ENCODE measurements around the gene PTGER3. TPM values are rescaled to one million over a fixed set of nuclear protein-coding genes. Genes with fewer than 3 reads are reported as not detected.
"Not testable (repeated sequence)": the region's sequence is repeated elsewhere in the genome, so short reads cannot be mapped to it uniquely, and the experiment has no call there.

The PTGER3 gene
- polyA plus RNA-seq, 3 donors = 0.29 TPM; not detected in 2

DNA sequence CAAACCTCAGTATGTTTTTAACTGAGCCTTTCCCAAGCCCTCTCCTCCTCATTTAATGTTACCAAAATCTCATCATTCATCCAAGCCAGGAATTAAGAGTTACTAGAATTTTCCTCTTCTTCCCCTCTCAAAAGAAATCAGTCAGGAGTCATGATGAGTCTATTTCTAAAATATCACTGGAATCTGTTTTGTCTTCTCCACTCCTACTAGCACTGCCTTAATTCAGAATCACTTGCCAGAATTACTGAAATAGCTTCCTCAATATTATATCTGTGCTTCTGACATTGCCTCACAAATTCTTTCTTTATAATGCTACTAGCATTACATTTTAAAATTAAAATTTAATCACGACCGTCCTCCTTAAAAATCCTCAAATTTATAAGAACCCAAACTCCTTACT lies 106.1 kb downstream of the PTGER3 start:
- Histone ChIP-seq H4K20me1 (ENCODE audit: insufficient read depth, low read length) (no peaks in the 10 kb centered on the region), H3K9ac (ENCODE audit: insufficient read depth, low read length, poor library complexity, severe bottlenecking) (no peak overlapping the region), H3K27ac (ENCODE audit: low read depth in 1 of 2, low read length in 2 of 2) (no peak overlapping the region), H3K27me3 (ENCODE audit: control insufficient read depth in 2 of 2, insufficient read depth in 2 of 2, low read length in 2 of 2) (no peaks in the 10 kb centered on the region), H3K4me3 (replicated peaks in 1 of 3; ENCODE audit: low read depth in 2 of 3, low read length in 3 of 3) (no peak overlapping the region), H3K36me3 (replicated peaks in 1 of 2; ENCODE audit: control insufficient read depth in 1 of 2, insufficient read depth in 2 of 2, low read length in 2 of 2) (no peaks in the 10 kb centered on the region), H2AFZ (ENCODE audit: insufficient read depth, low read depth, low read length, poor library complexity, severe bottlenecking) (no peak overlapping the region), H3K79me2 (ENCODE audit: insufficient read depth, low read length) (no peaks in the 10 kb centered on the region), H3K4me2 (replicated peaks; ENCODE audit: extremely low read depth, low read length, poor library complexity, severe bottlenecking) (no peak overlapping the region), H3K9me3 (replicated peaks in 1 of 2; ENCODE audit: control insufficient read depth in 1 of 2, insufficient read depth in 1 of 2, low read length in 2 of 2) (peaks cover 19 to 27% of the 10 kb centered on the region in 2 donors), H3K4me1 (ENCODE audit: control insufficient read depth in 1 of 2, insufficient read depth in 2 of 2, low read length in 2 of 2) (no peaks in the 10 kb centered on the region)
- Mint-ChIP-seq H3K27ac (peak overlapping the region in 1 of 7 donors; percentile 28), H3K9me3 (peaks cover 16 to 33% (median 28%) of the 10 kb centered on the region in 7 donors), H3K4me3 (no peak overlapping the region), H3K36me3 (peaks cover 0 to 10% of the 10 kb centered on the region in 2 donors), H3K27me3 (ENCODE audit: low read depth in 3 of 3) (no peaks in the 10 kb centered on the region), H3K4me1 (no peaks in the 10 kb centered on the region)
- DNase-seq = no peak
- intact Hi-C loops (cut with micrococcal nuclease) = no loop called here
- WGBS (ENCODE audit: insufficient coverage) = no CpG with 5 or more reads among the region's 2 CpGs
- TF ChIP-seq, protein P1, sequence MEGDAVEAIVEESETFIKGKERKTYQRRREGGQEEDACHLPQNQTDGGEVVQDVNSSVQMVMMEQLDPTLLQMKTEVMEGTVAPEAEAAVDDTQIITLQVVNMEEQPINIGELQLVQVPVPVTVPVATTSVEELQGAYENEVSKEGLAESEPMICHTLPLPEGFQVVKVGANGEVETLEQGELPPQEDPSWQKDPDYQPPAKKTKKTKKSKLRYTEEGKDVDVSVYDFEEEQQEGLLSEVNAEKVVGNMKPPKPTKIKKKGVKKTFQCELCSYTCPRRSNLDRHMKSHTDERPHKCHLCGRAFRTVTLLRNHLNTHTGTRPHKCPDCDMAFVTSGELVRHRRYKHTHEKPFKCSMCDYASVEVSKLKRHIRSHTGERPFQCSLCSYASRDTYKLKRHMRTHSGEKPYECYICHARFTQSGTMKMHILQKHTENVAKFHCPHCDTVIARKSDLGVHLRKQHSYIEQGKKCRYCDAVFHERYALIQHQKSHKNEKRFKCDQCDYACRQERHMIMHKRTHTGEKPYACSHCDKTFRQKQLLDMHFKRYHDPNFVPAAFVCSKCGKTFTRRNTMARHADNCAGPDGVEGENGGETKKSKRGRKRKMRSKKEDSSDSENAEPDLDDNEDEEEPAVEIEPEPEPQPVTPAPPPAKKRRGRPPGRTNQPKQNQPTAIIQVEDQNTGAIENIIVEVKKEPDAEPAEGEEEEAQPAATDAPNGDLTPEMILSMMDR (IDR thresholded peaks at IDR 0.05) = no peak

- Mint-ChIP-seq H3K27ac (peak overlapping the region in 1 of 7 donors; percentile 5), H3K36me3 (peaks cover 0 to 10% of the 10 kb centered on the region in 2 donors), H3K9me3 (peaks cover 16 to 28% (median 25%) of the 10 kb centered on the region in 7 donors)
- H3K4me3 ChIP-seq (replicated peaks in 1 of 3; ENCODE audit: low read depth in 2 of 3, low read length in 3 of 3); H3K4me2 ChIP-seq (replicated peaks; ENCODE audit: extremely low read depth, low read length, poor library complexity, severe bottlenecking); H4K20me1 ChIP-seq (ENCODE audit: insufficient read depth, low read length); H3K27me3 ChIP-seq (ENCODE audit: control insufficient read depth in 2 of 2, insufficient read depth in 2 of 2, low read length in 2 of 2); H3K4me1 ChIP-seq (ENCODE audit: control insufficient read depth in 1 of 2, insufficient read depth in 2 of 2, low read length in 2 of 2); H3K4me3 Mint-ChIP-seq; DNase-seq; H3K79me2 ChIP-seq (ENCODE audit: insufficient read depth, low read length); H3K27me3 Mint-ChIP-seq (ENCODE audit: low read depth in 3 of 3); H3K9ac ChIP-seq (ENCODE audit: insufficient read depth, low read length, poor library complexity, severe bottlenecking); H3K36me3 ChIP-seq (replicated peaks in 1 of 2; ENCODE audit: control insufficient read depth in 1 of 2, insufficient read depth in 2 of 2, low read length in 2 of 2); H3K27ac ChIP-seq (ENCODE audit: low read depth in 1 of 2, low read length in 2 of 2); H3K4me1 Mint-ChIP-seq; intact Hi-C loops (cut with micrococcal nuclease); H2AFZ ChIP-seq (ENCODE audit: insufficient read depth, low read depth, low read length, poor library complexity, severe bottlenecking): not testable (repeated sequence)
- H3K9me3 ChIP-seq (replicated peaks in 1 of 2; ENCODE audit: control insufficient read depth in 1 of 2, insufficient read depth in 1 of 2, low read length in 2 of 2) = peaks cover 19 to 24% of the 10 kb centered on the region in 2 donors
- no CpG with 5 or more reads among the region's 2 CpGs for WGBS (ENCODE audit: insufficient coverage)
These were observed 107.2 kb downstream of the PTGER3 start for GRCh38 chr1:70940398-70940797.

Data from CD14-positive monocyte (primary cell).